Caco-2 (cell line): ENCODE measurements around the gene PIGV. TPM values are rescaled to one million over a fixed set of nuclear protein-coding genes. Genes with fewer than 3 reads are reported as not detected.

Experiments
- total RNA-seq: library from RNA; stranded (reverse); gene quantifications from 2 replicates; pipeline ENCODE4 v1.2.3, GENCODE V29; 2022

PIGV gene
- total RNA-seq, 1 experiment from 2014 or later, result 10.0 TPM

Other genes with a start within 250 kb of the PIGV start
- gene ARID1A, start 91.9 kb upstream of the PIGV start, total RNA-seq, result 66.5 and 73.3 TPM in 2 replicates
- gene ZDHHC18, start 38.7 kb downstream of the PIGV start, total RNA-seq, result 21.3 and 21.9 TPM in 2 replicates
- 21.4 and 22.1 TPM in 2 replicates for gene SFN, start 75.2 kb downstream of the PIGV start, total RNA-seq
- gene GPN2, start 102.3 kb downstream of the PIGV start, total RNA-seq, result 31.2 and 32.0 TPM in 2 replicates
- 19.1 and 20.6 TPM in 2 replicates for gene GPATCH3, start 112.5 kb downstream of the PIGV start, total RNA-seq
- 0.34 TPM in 1 of 2 replicates, not detected in the other for gene NR0B2, start 126.0 kb downstream of the PIGV start, total RNA-seq
- 81.3 and 87.2 TPM in 2 replicates for gene NUDC, start 133.8 kb downstream of the PIGV start, total RNA-seq
- 13.5 and 14.1 TPM in 2 replicates for gene KDF1, start 172.5 kb downstream of the PIGV start, total RNA-seq
- 23.3 and 23.6 TPM in 2 replicates for gene TRNP1, start 205.7 kb downstream of the PIGV start, total RNA-seq
- gene TENT5B, start 224.9 kb downstream of the PIGV start, total RNA-seq, result 19.4 and 21.1 TPM in 2 replicates